C4-2B (cell line): ENCODE data around the gene CLIP4.

Source experiments
- ZFX ChIP-seq: fragments of 450-650 bp; IDR thresholded peaks from 2 replicates; pipeline ENCODE4 v1.6.1; 2017
- TF ChIP-seq, protein P1 (sequence below): fragments of 450-650 bp; conservative IDR thresholded peaks from 2 replicates; pipeline ENCODE4 v1.5.1; 2017; ENCODE audit warnings: mild to moderate bottlenecking

DNA sequence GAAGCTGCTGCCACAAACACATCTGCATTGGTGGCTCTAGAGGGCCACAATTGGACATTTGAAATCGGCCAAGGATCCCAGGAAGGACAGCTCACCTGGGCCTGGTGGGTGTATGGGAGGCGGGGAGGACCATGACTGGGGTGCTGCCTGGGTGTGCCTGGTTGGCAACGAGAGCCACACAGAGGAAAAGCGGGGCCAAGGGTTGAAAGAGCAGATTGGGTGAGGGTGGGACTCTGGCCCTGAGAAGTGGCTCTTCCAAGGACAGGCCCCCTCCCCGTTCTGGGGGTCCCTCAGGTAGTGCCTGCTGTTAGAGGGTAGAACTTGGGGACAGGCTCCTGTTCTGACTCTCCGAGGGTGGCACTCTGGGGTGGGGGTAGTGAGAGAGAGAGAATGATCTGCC lies 102.9 kb downstream of the CLIP4 start:
- TF ChIP-seq, protein P1, sequence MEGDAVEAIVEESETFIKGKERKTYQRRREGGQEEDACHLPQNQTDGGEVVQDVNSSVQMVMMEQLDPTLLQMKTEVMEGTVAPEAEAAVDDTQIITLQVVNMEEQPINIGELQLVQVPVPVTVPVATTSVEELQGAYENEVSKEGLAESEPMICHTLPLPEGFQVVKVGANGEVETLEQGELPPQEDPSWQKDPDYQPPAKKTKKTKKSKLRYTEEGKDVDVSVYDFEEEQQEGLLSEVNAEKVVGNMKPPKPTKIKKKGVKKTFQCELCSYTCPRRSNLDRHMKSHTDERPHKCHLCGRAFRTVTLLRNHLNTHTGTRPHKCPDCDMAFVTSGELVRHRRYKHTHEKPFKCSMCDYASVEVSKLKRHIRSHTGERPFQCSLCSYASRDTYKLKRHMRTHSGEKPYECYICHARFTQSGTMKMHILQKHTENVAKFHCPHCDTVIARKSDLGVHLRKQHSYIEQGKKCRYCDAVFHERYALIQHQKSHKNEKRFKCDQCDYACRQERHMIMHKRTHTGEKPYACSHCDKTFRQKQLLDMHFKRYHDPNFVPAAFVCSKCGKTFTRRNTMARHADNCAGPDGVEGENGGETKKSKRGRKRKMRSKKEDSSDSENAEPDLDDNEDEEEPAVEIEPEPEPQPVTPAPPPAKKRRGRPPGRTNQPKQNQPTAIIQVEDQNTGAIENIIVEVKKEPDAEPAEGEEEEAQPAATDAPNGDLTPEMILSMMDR: no peak
- no peak for TF ChIP-seq ZFX
